ES-I3 (cell line): ENCODE data around the gene CXCL3.
A peak's percentile ranks its signal among the peaks of the same experiment; 100 is the strongest.

Source experiments
- H3K36me3 ChIP-seq: 2 replicates; pipeline ENCODE4 v1.6.1; 2013; ENCODE audit warnings: mild to moderate bottlenecking, low read length, control low read depth, moderate library complexity; ENCODE audit not compliant: insufficient read depth
- H3K4me1 ChIP-seq: 2 replicates; pipeline ENCODE4 v1.6.1; 2013; ENCODE audit warnings: mild to moderate bottlenecking, control low read depth, low read length; ENCODE audit not compliant: insufficient read depth
- H3K9ac ChIP-seq: 2 replicates; pipeline ENCODE4 v1.6.1; 2013; ENCODE audit warnings: low read depth, mild to moderate bottlenecking, low read length, moderate library complexity
- H3K9me3 ChIP-seq: 2 replicates; pipeline ENCODE4 v1.6.1; 2013; ENCODE audit warnings: mild to moderate bottlenecking, low read length, moderate library complexity; ENCODE audit not compliant: control insufficient read depth, insufficient read depth

CXCL3 gene

GRCh38 chr4:74015126-74015780 is 23.2 kb downstream of the CXCL3 start:
- H3K9me3 ChIP-seq = no peaks in the 10 kb centered on the region; the same call in 1 of the 2 replicates
- peaks cover 15% of the 10 kb centered on the region for H3K4me1 ChIP-seq
- H3K9ac ChIP-seq = no peak overlapping the region

DNA sequence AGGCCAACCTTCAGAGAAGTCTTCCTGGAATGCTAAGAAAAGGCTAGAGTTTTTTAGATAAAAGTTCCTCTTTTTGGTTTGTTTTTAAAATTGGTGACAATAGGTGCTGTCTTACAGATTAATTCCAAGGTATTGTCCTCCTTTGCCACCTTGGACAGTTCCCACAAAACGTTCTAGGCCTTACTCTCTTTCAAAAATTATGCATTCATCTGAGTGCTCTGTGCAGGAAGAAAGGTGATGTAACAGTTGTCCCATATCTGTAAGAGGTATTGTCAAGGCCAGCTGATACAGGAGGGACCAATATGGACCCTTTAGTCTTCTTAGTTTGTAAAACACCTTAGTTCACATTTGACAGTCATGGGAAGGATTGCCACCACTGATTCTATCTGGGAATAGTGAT is 24.2 kb downstream of the CXCL3 start:
- no peaks in the 10 kb centered on the region for H3K36me3 ChIP-seq
- H3K9me3 ChIP-seq = no peaks in the 10 kb centered on the region
- H3K9ac ChIP-seq = no peak overlapping the region
- peaks cover 15% of the 10 kb centered on the region for H3K4me1 ChIP-seq

More at GRCh38 chr4:74015126-74015780, 23.2 kb downstream of the CXCL3 start:
- H3K36me3 ChIP-seq = no peaks in the 10 kb centered on the region

- H3K4me1 ChIP-seq = peaks cover 15% of the 10 kb centered on the region
- no peaks in the 10 kb centered on the region for H3K36me3 ChIP-seq
- H3K9me3 ChIP-seq = no peaks in the 10 kb centered on the region
- no peak overlapping the region for H3K9ac ChIP-seq
Observed at GRCh38 chr4:74013264-74013663, 25.2 kb downstream of the CXCL3 start.

GRCh38 chr4:74012130-74012529 is 26.4 kb downstream of the CXCL3 start:
- H3K4me1 ChIP-seq = peaks cover 15% of the 10 kb centered on the region
- no peak overlapping the region for H3K9ac ChIP-seq
- H3K36me3 ChIP-seq = no peaks in the 10 kb centered on the region
- H3K9me3 ChIP-seq = no peaks in the 10 kb centered on the region

DNA sequence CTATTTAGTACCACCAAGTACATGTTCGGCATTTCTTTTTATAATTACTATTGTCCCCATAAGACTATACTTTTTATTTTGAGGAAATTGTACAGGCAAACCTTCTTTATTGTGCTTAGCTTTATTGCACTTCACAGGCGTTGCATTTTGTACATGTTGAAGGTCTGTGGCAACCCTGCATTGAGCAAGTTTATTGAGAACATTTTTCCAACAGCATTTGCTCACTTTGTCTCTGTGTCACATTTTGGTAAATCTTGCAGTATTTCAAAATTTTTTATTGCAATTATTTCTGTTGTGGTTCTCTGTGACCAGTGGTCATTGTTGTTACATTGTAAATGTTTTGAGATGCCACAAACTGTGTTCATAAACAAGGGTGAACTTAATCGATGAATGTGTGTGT is 29.2 kb downstream of the CXCL3 start:
- no peaks in the 10 kb centered on the region for H3K9me3 ChIP-seq
- H3K36me3 ChIP-seq = no peaks in the 10 kb centered on the region
- no peak overlapping the region for H3K9ac ChIP-seq
- no peaks in the 10 kb centered on the region for H3K4me1 ChIP-seq

DNA sequence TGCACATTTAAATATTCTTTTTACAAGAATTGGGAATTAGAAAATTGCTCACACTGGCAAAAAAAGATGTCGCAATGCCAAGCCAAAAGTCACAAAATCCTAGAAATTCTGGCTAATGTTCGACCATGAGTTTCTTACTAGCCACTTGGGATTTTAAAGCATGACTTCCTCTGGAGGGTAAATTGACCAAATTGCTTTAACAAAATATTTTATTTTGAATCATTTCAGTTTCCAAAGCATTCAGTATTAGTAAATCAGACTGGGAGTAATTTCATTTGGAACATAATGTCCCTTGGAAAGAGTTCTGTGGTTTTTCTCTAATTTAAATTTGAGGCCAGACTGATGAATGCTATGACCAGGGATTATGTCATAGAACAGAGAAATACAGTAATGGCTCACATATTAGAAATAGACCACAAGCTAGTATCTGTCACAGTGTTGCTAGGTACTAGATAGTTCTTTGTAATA is 32.4 kb downstream of the CXCL3 start:
- no peaks in the 10 kb centered on the region for H3K4me1 ChIP-seq
- H3K9me3 ChIP-seq = no peaks in the 10 kb centered on the region
- no peak overlapping the region for H3K9ac ChIP-seq
- no peaks in the 10 kb centered on the region for H3K36me3 ChIP-seq

- H3K36me3 ChIP-seq = no peaks in the 10 kb centered on the region
- H3K4me1 ChIP-seq = no peaks in the 10 kb centered on the region
- no peak overlapping the region for H3K9ac ChIP-seq
- H3K9me3 ChIP-seq = no peaks in the 10 kb centered on the region
Observed at GRCh38 chr4:74005528-74005927, 33.0 kb downstream of the CXCL3 start.

DNA sequence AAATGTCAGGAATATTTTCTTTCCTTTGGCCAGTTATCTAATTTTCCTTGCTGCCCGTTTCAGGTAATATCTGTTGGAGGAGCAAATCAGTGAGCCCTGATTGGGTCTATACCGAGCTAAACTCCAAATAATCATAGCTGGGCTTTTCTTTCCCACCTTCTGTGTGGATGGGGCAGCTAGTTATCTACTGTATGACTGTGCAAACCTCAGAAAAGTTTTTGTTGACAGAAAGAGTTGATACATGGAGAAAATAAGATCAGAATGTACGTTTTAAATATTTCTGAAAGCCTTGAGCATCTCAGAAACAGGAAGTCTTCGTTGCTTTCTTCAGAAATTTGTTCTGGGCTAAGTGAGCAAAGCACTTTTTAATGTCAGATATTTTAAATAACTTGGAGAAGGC is 33.8 kb downstream of the CXCL3 start:
- Histone ChIP-seq H3K9ac (no peak overlapping the region), H3K36me3 (no peaks in the 10 kb centered on the region), H3K9me3 (no peaks in the 10 kb centered on the region), H3K4me1 (no peaks in the 10 kb centered on the region)

GRCh38 chr4:74000301-74000700 is 38.2 kb downstream of the CXCL3 start:
- Histone ChIP-seq H3K4me1 (0 out of 2 replicates have a peak, but pooled peaks cover 11% of the 10 kb centered on the region), H3K9me3 (no peaks in the 10 kb centered on the region), H3K36me3 (no peaks in the 10 kb centered on the region), H3K9ac (no peak overlapping the region)

DNA sequence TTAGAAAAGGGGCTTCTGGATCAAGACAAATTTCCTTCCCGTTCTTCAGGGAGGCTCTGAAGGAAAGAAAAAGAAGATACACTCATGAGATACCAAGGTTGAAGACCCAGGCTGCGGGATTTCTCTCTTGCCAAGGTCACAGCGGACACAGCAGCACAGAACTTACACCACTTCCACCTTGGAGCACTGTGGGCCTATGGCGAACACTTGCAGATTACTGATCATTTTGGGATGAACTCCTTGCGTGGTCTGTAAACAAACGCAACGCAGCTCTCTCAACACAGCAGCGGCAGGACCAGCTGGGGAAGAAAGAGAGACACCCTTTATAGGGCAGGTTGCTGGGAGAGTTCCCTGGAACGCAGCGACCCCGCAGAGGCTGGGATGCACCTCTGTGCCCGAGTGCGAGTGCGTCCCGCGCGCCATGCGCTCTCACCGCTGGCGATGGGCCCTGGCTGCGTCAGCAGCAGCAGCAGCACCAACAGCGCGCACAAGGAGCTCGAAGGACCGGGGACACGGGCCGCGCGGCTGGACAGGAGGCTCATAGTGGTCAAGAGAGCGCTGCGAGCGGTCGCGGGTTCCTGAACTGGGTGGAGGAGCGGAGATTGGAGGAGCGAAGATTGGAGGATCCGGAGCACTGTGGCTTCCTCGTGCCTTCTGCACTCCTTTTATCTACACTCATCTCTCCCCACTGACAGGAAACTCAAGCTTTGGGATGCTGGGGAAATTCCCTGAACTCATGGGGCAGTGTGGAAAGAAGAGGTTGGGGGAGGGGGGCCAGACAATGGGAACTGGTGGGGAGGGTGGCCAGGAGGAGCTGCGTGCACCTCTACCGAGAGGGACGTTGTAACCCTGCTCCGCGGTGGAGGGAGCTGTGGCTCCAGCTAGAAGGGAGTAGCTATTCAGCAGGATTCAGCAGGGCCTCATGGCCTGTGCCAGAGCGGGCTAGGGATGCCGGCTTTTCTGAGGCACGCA is 40.2 kb downstream of the CXCL3 start, which contains the start of gene CXCL5:
TSS of gene CXCL5 (minus strand) at position 638 of the 972 bp plus-strand sequence. CDS start at position 542, 96 bp downstream.
- peak within 1 kb of the TSS; percentile 67 for H3K9ac ChIP-seq
- 0 out of 2 replicates have a peak, but pooled peaks cover 11% of the 10 kb centered on the region for H3K4me1 ChIP-seq
- H3K36me3 ChIP-seq = no peaks in the 10 kb centered on the region
- no peaks in the 10 kb centered on the region for H3K9me3 ChIP-seq

GRCh38 chr4:73992050-73992449 is 46.4 kb downstream of the CXCL3 start:
- Histone ChIP-seq H3K9ac (no peak overlapping the region), H3K4me1 (0 out of 2 replicates have a peak, but pooled peaks cover 6% of the 10 kb centered on the region), H3K36me3 (no peaks in the 10 kb centered on the region; the same call in 1 of the 2 replicates), H3K9me3 (peaks cover 5% of the 10 kb centered on the region; the same call in 1 of the 2 replicates)

DNA sequence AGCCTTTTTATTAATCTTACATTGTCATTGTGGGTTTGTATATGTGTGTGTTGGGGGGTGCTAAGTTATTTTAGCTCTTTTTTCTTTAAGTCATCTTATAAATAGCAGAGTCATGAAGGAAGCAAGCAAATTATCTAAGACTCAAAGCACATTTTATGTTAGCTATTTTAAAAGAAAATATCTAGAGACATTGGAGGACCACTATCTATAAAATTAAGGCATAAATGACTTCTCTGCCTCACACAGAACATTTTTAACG is 46.8 kb downstream of the CXCL3 start:
- Histone ChIP-seq H3K4me1 (0 out of 2 replicates have a peak, but pooled peaks cover 5% of the 10 kb centered on the region), H3K9ac (no peak overlapping the region), H3K36me3 (no peaks in the 10 kb centered on the region; the same call in 1 of the 2 replicates), H3K9me3 (peaks cover 5% of the 10 kb centered on the region; the same call in 1 of the 2 replicates)

DNA sequence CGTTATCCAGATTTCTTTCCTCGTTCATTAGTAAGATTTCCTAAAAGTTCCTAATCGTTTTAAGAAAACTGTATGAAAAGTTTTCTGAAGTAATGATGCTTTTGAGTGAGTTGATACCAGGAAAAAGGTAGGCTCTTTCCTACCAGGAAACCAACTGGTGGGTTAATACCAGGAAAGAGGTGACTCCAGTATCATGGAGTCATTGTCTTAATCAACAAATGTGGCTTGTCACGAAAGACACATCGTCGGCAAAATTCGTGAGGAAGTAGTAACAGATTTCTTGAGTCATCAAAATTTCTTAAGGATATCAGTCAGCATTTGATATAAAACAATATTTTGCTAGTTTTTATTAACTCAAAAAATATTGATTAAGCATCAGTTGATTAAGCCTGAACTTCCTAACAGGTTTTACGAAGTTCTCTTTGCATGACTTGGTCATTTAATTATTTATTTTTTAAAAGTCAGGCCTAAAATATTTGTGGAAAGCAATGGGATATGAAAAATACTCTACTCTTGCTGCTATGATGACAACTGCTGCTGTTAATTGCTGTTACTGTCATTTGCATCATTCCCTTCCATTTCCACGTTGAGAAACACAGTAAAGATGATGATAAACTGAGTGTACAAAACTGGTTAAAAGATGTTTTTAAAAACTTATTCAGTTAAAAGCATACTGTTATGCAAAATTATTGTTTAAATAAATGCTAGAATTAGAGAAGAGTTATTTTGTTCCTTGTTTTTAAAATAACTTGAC is 47.3 kb downstream of the CXCL3 start:
- Histone ChIP-seq H3K36me3 (no peaks in the 10 kb centered on the region; the same call in 1 of the 2 replicates), H3K9ac (no peak overlapping the region), H3K4me1 (peaks cover 5% of the 10 kb centered on the region; the same call in 1 of the 2 replicates), H3K9me3 (peaks cover 5% of the 10 kb centered on the region; the same call in 1 of the 2 replicates)

DNA sequence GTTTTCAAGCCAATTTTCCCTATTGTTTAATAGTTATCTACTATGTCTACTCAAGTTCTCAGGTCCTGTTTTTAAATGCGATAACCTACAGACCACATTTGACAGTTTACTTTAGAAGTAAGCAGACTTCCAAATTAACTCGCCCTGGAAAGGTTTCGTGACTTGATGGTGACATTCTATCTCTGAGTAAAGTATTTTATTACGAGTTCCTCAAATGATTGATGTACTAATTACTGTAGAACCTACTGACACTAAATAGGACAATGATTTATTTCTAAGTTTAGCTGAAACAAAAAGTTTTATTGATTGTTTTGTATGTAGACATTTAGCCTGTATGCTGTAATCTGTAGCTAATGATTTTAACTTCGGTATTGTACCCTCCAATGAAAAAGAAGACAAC is 48.6 kb downstream of the CXCL3 start:
- Histone ChIP-seq H3K36me3 (no peaks in the 10 kb centered on the region; the same call in 1 of the 2 replicates), H3K9ac (no peak overlapping the region), H3K9me3 (peaks cover 5% of the 10 kb centered on the region; the same call in 1 of the 2 replicates)

More for the DNA sequence above, 48.6 kb downstream of the CXCL3 start:
- H3K4me1 ChIP-seq = peaks cover 10% of the 10 kb centered on the region; the same call in 1 of the 2 replicates
